Fibroblast of skin of abdomen (primary cell): ENCODE results near the gene POMGNT1.

Experiments
- DNase-seq: peaks from one replicate; pipeline ENCODE4 v3.0.0-alpha.2; 2013

POMGNT1 gene

DNA sequence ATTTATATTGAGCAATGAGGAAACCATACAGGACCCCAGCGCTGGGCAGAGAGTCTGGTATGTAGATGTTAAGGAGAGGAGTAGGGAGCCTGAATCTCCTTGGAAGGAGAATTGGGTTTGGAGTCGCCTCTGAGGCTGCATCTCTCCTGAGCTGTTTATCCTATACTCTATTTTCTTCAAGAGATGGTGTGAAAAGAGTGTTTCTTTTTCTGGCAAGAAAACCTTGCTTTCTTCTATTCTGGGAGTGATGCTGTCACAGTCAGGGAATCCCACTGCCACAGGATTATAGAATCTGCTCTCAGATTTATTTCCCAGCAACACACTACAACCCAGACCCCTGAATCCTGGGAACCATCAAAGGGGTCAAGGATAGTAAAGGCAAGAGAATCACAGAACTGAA, 8.2 kb upstream of the POMGNT1 start:
- no peak for DNase-seq

- DNase-seq: no peak
These were observed 7.6 kb upstream of the POMGNT1 start for GRCh38 chr1:46205791-46206190.

DNA sequence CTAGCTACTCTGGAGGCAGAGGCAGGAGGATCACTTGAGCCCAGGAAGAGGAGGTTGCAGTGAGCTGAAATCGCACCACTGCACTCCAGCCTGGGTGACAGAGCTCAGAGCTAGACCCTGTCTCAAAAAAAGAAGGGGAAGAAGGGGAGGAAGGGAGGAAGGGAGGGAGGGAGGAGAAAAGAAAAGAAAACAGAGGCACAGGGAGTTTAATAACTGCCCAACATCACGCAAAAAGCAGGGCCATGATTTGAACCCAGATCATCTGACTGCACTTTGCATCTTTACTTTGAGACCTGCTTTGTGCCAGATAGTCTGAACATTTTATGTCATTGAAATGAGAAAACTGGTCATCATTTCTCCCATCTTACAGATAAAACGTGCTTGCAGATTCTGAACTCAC, 6.9 kb upstream of the POMGNT1 start:
- DNase-seq: no peak

- no peak for DNase-seq
These were observed 6.1 kb upstream of the POMGNT1 start for GRCh38 chr1:46204406-46204742.

DNA sequence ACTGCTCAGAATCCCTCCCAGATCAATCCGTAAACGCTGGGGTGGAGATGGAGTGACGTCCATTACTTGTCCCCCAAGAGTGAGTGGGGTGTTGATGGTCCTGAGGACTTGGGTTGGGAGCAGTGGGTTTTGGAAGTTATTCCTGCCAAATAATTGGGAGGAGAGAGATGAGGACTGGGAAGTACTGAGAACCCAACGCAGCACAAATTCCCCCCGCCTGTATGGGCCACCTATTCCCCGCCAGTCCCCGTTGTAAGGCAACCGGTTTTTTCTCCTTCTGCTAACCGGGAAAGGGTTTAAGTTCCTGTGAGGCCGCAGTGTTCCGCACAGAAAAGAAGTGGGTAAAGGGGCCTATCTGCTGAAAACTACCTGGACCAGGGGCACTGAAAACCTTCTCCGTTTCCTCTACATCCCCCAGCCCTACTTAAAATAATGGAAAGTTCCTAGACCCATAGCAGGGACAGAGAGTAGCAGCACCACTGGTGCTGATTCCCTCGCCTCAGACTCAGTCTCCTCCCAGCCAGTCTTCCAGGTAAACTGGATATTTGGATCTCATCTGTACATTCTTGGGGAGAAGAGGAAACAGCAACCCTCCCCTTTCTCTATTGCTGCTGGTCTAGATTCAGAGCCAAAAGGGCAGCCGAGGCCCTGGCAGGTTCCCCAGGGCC, 5.6 kb upstream of the POMGNT1 start:
- no peak for DNase-seq

- DNase-seq: no peak
These were observed 1.1 kb upstream of the POMGNT1 start for GRCh38 chr1:46199233-46199749.

DNA sequence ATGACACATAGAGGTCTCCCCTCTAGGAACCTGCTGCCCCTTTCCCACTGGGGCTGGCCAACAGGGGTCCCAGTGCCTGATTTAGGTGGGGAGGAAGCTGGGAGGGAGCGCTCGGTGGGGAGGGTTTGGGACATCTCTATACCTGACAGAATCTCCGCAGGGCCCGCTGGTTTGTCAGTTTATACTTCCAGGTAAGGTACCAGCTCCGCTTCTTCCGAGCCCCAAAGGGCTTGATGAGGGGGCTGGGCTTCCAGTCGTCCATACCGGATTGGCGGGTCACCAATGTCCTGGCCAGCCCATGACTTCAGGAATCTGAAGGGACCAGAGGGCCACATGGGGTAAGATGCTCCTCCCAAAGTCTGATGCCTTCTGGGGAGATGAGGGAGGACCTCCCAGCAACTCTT, 672 bp downstream of the POMGNT1 start:
- DNase-seq: no peak

GRCh38 chr1:46196609-46197008, 1.6 kb downstream of the POMGNT1 start:
- DNase-seq: no peak

- DNase-seq: no peak
These were observed 3.5 kb downstream of the POMGNT1 start for GRCh38 chr1:46194641-46195193.

DNA sequence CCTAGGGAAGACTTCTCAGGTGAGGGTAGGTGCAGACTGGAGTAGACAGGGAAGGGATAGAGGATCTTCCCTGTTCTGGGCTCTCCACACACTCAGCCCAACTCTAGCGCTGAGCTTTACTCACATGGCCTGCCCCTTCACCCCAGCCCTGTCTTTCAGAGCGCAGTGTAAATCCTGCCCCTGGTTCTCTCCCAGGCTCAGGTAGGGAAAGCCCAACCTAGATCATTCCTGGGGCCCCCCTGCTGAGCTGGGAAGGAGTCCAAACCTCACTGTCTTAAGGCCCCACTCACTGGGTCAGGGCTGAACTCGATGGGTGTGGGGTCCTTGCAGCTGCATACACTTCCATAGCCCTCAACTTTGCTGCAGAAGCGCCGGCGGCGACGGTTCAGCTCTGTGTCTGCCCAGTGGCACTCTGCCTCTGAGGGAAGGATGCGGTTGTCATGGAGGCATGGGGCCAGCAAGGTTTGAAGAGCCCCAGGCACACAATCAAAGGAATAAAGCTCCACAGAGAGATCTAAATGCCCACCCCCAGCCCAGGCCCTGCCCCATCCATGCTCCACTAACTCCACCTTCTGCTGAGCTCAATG, 4.2 kb downstream of the POMGNT1 start:
- no peak for DNase-seq

- no peak for DNase-seq
These were observed 4.9 kb downstream of the POMGNT1 start for GRCh38 chr1:46193285-46193684.

GRCh38 chr1:46192171-46192570, 6.1 kb downstream of the POMGNT1 start:
- DNase-seq: no peak

GRCh38 chr1:46191033-46191701, 7.1 kb downstream of the POMGNT1 start:
- DNase-seq: no peak

DNA sequence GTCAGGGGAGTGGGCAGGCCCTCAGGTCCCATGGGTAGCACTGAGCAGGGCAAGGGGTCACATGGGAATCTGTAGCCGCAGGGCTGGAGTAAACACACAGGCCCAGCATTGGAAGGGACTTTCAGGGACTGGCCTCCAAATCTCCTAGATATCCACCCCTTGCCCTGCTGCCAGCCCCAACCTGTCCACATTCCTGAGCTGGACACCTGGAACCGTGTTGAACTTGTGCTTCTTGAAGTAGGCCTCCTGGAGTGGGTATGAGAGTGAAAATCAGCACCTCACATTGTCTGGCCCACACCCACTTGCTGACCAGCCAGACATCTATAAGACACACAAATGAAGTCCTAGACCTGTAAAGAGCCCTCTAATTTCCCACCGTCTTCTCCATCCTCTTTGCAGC, 7.7 kb downstream of the POMGNT1 start:
- DNase-seq: no peak

GRCh38 chr1:46188295-46189030, 9.8 kb downstream of the POMGNT1 start:
- DNase-seq: no peak

DNA sequence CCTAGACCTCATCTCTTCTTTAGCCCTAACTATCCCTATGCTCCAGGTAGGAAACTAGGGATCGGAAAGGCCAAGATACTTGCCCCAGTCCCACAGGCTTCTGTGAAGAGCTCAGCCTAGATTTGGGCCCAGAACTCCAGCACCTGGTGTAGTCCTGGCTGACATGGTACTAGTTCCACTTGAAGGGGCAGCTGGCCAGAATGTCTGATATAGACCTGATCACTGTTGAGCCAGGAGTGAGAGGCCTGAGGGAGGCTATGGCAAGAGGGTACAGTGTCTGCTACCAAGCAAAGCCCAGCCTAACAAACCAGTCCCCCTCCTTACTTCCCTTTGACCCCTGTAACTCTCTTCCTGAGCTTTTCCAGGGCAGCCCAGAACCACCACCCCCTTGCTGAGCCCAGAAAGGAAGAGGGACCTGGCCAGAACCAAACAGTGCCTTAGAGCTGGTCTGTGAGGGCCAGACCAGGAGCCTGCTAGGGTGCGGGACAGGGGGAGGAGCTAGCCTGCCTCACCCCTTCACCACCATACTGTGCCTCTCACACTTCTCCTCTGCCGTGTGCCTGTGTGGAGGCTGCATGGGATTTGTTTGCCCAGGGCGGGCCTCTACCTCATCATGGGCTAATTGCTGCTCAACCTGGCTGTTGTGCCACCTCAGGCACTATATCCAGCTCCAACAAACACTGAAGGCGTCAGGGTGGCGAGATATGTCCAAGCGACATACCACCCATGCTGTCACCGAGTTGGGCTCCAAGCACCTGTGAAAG, 10.9 kb downstream of the POMGNT1 start:
- no peak for DNase-seq

DNA sequence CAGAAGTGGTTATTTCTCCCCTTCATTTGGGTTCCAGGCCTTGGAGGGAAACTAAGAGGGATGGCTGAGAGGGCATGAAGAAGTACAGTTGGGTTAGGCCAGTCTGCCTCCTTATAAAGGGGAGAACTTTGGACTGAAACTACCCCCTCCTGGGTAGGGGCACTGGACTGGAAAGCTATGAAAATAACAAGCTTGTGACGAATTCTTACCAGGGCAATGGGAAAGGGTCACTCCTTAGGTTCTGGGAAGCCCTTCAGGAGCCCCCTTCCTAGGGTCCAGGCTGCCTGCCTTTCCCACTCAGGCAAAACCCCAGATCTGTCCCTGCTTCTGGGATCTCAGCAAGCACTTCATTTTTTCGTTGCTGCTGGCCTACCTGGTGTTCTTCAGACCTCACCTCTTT, 12.2 kb downstream of the POMGNT1 start:
- no peak for DNase-seq

GRCh38 chr1:46184920-46185658, 13.1 kb downstream of the POMGNT1 start:
- no peak for DNase-seq

GRCh38 chr1:46183926-46184557, 14.2 kb downstream of the POMGNT1 start:
- DNase-seq: no peak

- peak; percentile 81 for DNase-seq
These were observed 15.0 kb downstream of the POMGNT1 start for GRCh38 chr1:46183079-46183847.
